Erythroblast (primary cell): ENCODE data around the gene GALNT9.
"Not testable (repeated sequence)": the region's sequence is repeated elsewhere in the genome, so short reads cannot be mapped to it uniquely, and the experiment has no call there.

Experiments used
- GATA1 ChIP-seq: IDR thresholded peaks from 2 replicates; pipeline ENCODE4 v1.6.1; 2011; ENCODE audit warnings: low read depth, mild to moderate bottlenecking, control low read depth, low read length, moderate library complexity
- POLR2A ChIP-seq: IDR thresholded peaks from 2 replicates; pipeline ENCODE4 v1.6.1; 2011; ENCODE audit warnings: mild to moderate bottlenecking, low read length

- not testable (repeated sequence) for TF ChIP-seq POLR2A, GATA1
Observed at GRCh38 chr12:132303853-132304373, 25.5 kb downstream of the GALNT9 start.
